Inferior parietal cortex (tissue), 1 donor: ENCODE data around the gene OSGEPL1.
"Not testable (repeated sequence)": the region's sequence is repeated elsewhere in the genome, so short reads cannot be mapped to it uniquely, and the experiment has no call there.

Experiments used
- DNase-seq: peaks from one replicate; pipeline ENCODE4 v3.0.0-alpha.2; 2016; ENCODE audit errors: extremely low spot score

The OSGEPL1 gene

GRCh38 chr2:189729430-189729829 is 33.2 kb downstream of the OSGEPL1 start:
- DNase-seq, result no peak

DNA sequence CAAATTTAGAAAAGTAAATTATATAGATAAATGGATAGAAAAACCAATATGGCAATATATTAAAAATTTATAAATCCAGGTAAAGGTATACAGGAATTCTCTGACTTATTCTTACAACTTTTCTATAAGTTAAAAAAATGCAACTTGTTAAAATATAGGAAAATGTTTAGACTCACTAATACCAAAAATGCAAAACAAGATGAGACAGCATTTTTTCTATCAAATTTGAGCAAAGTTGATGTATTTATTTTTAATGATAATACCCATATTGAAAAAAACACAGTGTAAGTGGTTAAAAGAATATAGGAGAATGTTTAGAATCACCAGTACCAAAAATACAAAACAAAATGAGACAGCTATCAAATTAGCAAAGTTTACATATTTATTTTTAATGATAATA is 35.7 kb downstream of the OSGEPL1 start:
- no peak for DNase-seq

- no peak for DNase-seq
These were observed 36.3 kb downstream of the OSGEPL1 start for GRCh38 chr2:189726271-189726670.

GRCh38 chr2:189723192-189723591 is 39.4 kb downstream of the OSGEPL1 start:
- DNase-seq, result no peak

DNA sequence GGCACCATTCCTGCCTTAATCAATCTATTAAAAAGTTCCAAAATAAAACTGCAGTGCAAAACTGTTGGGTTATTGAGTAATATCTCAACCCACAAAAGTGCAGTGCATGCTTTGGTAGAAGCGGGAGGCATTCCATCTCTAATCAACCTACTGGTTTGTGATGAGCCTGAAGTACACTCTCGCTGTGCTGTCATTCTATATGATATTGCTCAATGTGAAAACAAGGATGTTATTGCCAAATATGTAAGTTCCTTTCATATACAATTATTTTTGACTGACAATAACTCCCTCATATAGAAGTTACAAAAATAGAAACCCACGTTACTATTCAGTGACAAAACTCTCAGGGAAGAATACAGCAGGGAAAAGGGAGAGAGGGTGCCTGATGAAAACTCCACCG is 43.0 kb downstream of the OSGEPL1 start:
- no peak for DNase-seq

GRCh38 chr2:189717593-189717992 is 45.0 kb downstream of the OSGEPL1 start:
- not testable (repeated sequence) for DNase-seq

DNA sequence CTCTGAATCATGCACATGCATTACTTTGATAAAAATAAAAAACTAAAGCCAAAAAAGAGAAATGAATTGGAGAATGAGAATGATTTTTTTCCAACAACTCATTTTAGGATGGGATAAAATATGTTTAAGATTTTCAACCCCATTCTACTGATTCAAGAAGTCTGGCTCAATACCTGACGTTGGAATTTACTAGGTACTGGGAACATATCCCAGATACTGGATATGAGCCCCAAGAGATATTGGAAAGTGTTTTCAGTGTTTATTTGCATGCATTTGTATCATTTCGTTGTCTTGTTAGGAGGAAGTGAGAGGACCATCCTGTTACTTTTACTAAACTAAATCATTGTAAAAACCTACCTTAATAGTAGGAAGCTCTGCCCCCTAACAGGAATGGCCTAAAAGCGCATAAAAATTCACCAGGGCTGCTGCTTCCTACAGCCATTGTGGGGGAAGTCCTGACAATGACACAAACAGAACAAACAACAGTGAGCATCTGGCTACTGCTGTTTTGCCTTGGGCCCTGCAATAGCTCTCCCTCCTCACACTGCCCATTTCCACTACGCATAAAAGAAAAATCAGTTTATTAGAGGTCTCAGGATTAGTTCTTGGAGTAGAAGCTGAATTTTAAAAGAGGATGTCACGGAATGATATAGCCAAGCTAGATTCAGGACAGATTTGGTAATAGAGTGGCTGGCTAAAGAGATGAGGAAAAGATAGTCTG is 52.9 kb downstream of the OSGEPL1 start:
- no peak for DNase-seq

DNA sequence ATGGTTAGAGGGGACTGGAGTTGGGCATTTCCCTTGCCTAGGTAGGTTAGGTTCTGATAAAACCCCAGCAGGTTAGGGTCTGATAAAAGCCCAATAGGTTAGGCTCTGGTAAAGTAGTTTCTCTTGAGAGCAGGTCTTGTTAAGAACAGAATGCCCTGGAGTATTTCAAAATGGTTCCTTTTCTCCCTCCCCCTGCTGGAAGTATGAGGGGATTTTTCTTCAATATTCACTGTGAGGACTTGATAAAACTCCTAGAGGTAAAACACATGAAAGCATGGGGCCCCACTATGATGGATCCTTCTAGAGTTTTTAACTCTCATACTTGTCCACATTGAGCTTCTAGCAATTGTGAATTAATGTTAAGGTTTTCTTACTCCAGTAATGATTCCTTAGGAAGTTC is 60.5 kb downstream of the OSGEPL1 start:
- DNase-seq, result no peak

GRCh38 chr2:189700681-189701080 is 61.9 kb downstream of the OSGEPL1 start:
- no peak for DNase-seq

- DNase-seq, result peak; percentile 82
These were observed 64.3 kb downstream of the OSGEPL1 start for GRCh38 chr2:189698020-189698887.
